HUES48 (cell line): ENCODE measurements around the gene CPLX1.

Experiments
- H3K27ac ChIP-seq: one replicate; pipeline ENCODE4 v1.7.0; 2013; ENCODE audit warnings: low read depth, low read length, inconsistent platforms
- H3K27me3 ChIP-seq: 2 replicates; pipeline ENCODE4 v1.6.1; 2013; ENCODE audit warnings: mild to moderate bottlenecking, low read length; ENCODE audit not compliant: control insufficient read depth, insufficient read depth
- H3K36me3 ChIP-seq: 2 replicates; pipeline ENCODE4 v1.6.1; 2013; ENCODE audit warnings: low read length; ENCODE audit not compliant: control insufficient read depth, insufficient read depth
- H3K4me1 ChIP-seq: 2 replicates; pipeline ENCODE4 v1.6.1; 2013; ENCODE audit warnings: mild to moderate bottlenecking, low read length; ENCODE audit not compliant: control insufficient read depth, insufficient read depth
- H3K4me3 ChIP-seq: 2 replicates; pipeline ENCODE4 v1.5.1; 2013; ENCODE audit warnings: mild to moderate bottlenecking, low read depth, low read length
- H3K9ac ChIP-seq: 2 replicates; pipeline ENCODE4 v1.6.1; 2013; ENCODE audit warnings: mild to moderate bottlenecking, low read depth, low read length, moderate library complexity
- H3K9me3 ChIP-seq: 2 replicates; pipeline ENCODE4 v1.6.1; 2013; ENCODE audit warnings: low read length; ENCODE audit not compliant: control insufficient read depth, insufficient read depth

Gene CPLX1

DNA sequence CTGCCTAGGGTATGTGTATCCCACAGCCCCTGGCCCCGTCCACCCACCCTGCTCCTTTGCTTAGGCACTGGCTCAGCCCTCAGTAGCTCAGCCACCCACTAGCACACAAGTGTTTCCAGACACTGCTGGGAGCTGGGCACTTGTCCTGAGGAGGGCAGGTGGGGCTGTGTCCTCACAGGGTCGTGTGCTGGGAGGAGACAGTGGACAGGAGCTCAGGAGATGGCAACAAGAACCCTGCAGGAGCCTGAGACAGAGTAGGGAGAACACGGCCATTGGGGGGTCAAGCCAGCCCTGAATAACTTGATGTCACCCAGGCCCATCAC lies 5.5 kb upstream of the CPLX1 start:
- H3K27ac ChIP-seq = no peak overlapping the region
- H3K36me3 ChIP-seq = no peaks in the 10 kb centered on the region
- no peak overlapping the region for H3K9ac ChIP-seq
- no peak overlapping the region for H3K4me3 ChIP-seq
- no peaks in the 10 kb centered on the region for H3K4me1 ChIP-seq
- H3K27me3 ChIP-seq = peaks cover 27% of the 10 kb centered on the region
- H3K9me3 ChIP-seq = no peaks in the 10 kb centered on the region

- Histone ChIP-seq H3K9me3 (no peaks in the 10 kb centered on the region), H3K4me3 (no peak overlapping the region), H3K9ac (no peak overlapping the region), H3K36me3 (no peaks in the 10 kb centered on the region), H3K27me3 (peaks cover 27% of the 10 kb centered on the region), H3K4me1 (no peaks in the 10 kb centered on the region), H3K27ac (no peak overlapping the region)
Measured at GRCh38 chr4:830601-831482, 4.9 kb upstream of the CPLX1 start.

DNA sequence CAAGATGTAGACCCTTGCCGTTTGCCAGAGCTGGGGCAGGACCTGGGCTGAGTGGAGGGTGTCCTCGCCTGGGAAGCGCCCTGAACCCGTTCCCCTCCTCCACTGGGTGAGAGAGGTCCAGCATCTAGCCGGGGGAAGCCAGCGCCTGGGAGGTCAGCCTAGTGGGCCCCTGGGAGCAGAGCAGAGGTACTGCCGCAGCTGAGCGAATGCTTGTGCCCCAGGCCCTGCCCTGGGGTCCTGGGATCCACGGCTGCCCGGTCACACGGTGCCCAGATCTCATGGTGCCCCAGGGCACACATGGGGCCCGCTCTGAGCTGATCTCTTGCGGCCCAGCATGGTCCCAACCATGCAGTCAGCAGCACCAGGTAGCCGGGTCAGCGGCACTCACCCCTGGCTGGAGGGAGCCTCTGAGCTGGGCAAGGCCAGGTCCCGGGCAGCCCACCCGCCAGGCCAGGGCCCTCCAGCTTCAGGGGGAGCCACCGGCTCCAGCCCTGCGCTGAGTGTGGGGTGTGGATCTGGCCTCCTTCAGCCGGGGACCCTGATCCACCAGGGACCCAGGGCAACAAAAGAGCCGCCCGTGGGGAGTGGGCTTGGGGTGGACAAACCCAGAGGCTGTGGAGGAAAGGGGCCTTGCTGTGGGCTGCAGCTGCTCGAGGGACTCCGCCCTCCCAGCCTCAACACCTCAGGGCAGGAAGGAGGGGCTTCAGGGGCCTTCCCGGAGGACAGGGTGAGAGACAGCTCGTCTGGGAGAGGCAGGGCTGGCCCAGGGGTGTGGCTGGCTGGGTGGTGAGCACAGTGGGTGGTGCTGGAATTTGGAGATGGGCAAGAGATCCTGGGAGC lies 4.1 kb upstream of the CPLX1 start:
- Histone ChIP-seq H3K27ac (no peak overlapping the region), H3K36me3 (no peaks in the 10 kb centered on the region), H3K4me1 (no peaks in the 10 kb centered on the region), H3K9ac (no peak overlapping the region), H3K4me3 (no peak overlapping the region), H3K27me3 (peaks cover 32% of the 10 kb centered on the region), H3K9me3 (no peaks in the 10 kb centered on the region)

- Histone ChIP-seq H3K9ac (no peak overlapping the region), H3K9me3 (no peaks in the 10 kb centered on the region), H3K4me3 (no peak overlapping the region), H3K4me1 (no peaks in the 10 kb centered on the region), H3K27me3 (peaks cover 39% of the 10 kb centered on the region), H3K36me3 (no peaks in the 10 kb centered on the region), H3K27ac (no peak overlapping the region)
Measured at GRCh38 chr4:829291-829690, 3.4 kb upstream of the CPLX1 start.

DNA sequence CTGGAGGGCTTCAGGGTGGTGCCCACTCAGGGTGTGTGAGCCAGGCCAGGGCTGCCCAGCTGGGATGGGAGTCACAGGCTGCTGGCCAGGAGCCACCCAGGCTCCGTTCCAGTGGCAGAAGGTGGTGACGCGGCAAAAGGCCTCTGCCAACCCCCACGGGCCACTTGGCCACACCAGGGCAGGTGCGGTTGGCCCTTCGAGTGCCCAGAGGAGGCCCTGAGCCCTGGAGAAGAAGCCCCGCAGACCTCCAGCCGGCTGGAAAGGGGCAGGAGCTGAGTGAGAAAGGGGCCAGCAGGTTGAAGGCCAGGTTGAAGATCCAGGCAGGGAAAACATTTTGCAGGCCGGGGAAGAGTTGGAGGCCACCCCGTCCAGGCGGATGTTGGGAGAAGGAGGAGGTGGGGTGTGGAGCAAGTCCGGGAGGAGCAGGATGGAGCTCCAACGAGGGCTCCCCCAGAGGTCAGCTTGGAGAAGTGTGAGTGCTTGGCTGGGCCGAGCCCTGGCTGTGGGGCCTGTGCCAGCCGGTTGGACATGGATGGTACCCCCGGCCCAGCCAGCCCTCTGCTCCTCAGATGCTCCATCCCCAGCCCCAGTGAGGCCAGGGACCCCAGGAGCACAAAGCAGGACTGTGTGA lies 2.8 kb upstream of the CPLX1 start:
- no peak overlapping the region for H3K4me3 ChIP-seq
- H3K4me1 ChIP-seq = no peaks in the 10 kb centered on the region
- H3K9me3 ChIP-seq = no peaks in the 10 kb centered on the region
- no peaks in the 10 kb centered on the region for H3K36me3 ChIP-seq
- H3K9ac ChIP-seq = no peak overlapping the region
- no peak overlapping the region for H3K27ac ChIP-seq
- H3K27me3 ChIP-seq = peaks cover 45% of the 10 kb centered on the region

DNA sequence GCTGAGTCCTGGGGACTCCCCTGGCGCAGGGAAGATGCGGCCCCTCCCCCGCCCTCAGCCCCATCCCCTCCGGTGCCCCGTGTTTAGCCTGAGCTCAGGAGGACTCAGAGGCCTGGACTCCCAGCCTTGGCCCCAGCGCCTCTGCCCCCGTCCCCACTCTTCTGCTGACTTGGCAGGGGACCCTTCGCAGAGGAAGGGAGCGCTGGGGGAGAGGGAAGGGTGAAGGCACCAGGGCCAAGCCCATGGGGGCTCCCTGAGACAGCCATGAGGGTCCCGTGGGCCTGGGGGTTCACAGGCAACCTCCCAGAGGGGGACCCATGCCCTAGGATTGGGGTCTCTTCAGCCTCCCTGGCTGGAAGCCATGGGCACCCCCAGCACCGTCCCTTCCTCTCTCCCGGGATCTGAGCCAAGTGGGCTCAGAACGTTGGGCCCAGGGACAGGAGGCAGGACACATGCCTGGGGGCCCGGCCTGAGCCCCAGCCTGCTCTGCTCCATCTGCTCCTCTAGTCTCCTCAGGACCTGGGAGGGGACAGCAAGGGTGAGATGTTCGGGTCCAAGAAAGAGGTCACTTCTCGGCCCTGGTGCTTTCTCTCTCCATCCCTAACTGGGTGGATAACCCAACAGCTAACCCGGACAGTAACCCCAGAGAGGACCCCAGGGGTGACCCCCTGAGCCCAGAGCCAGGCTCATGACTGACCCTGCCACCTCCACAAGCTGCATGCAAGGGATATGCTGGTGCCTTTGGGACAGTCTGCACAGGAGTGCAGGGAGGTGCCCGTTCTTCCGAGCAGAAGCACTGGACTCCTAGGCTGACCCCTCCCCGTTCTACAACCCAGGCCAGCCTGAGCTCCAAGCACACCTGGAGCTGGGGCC lies 1.5 kb upstream of the CPLX1 start:
- H3K9ac ChIP-seq = no peak overlapping the region
- peaks cover 58% of the 10 kb centered on the region for H3K27me3 ChIP-seq
- H3K9me3 ChIP-seq = no peaks in the 10 kb centered on the region
- no peak overlapping the region for H3K27ac ChIP-seq
- no peaks in the 10 kb centered on the region for H3K36me3 ChIP-seq
- no peaks in the 10 kb centered on the region for H3K4me1 ChIP-seq
- H3K4me3 ChIP-seq = peak overlapping the region; percentile 9; the same call in 1 of the 2 replicates

- Histone ChIP-seq H3K27me3 (peaks cover 66% of the 10 kb centered on the region), H3K9ac (no peak overlapping the region), H3K27ac (no peak overlapping the region), H3K36me3 (no peaks in the 10 kb centered on the region), H3K4me3 (peak overlapping the region; percentile 51), H3K4me1 (no peaks in the 10 kb centered on the region), H3K9me3 (no peaks in the 10 kb centered on the region)
Measured at GRCh38 chr4:826508-827208, 729 bp upstream of the CPLX1 start.

GRCh38 chr4:825063-825970 lies 612 bp downstream of the CPLX1 start:
- H3K4me1 ChIP-seq = no peaks in the 10 kb centered on the region
- H3K4me3 ChIP-seq = peak overlapping the region; percentile 50; the same call in 1 of the 2 replicates
- H3K9me3 ChIP-seq = no peaks in the 10 kb centered on the region
- H3K27me3 ChIP-seq = peaks cover 79% of the 10 kb centered on the region
- H3K27ac ChIP-seq = no peak overlapping the region
- H3K9ac ChIP-seq = no peak overlapping the region
- H3K36me3 ChIP-seq = no peaks in the 10 kb centered on the region

DNA sequence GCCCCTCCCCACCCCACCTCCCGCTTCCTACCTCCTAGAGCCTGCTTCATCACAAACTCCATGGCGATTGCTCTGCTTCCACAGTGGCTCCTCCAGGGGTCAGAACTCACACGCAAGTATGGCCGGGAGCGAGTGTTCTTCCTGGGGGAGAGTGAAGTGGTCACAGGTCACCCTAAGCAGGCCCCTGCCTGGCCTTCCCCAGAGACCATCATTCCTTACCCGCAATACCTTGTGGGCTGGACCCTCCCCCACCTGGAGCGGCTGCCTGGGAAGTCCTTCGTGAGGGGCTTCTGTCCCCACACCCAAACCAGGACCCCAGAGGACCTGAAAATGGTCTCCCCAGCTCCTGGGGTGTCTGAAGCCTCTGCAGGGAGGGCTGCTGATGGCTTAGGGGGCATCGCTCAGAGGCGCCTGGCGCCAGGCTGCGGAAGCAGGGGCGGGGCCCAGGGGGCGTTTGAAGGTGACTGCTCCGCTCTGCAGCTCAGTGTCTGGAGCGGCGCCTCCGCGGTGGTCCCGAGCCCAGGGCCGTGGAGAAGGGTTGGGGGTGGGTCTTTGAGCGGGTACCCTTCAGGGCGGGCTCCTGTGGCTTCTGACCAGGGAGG lies 1.4 kb downstream of the CPLX1 start:
- Histone ChIP-seq H3K27me3 (peaks cover 85% of the 10 kb centered on the region), H3K9ac (no peak overlapping the region), H3K4me1 (no peaks in the 10 kb centered on the region), H3K9me3 (no peaks in the 10 kb centered on the region), H3K27ac (no peak overlapping the region), H3K36me3 (no peaks in the 10 kb centered on the region), H3K4me3 (no peak overlapping the region)
